HepG2 (cell line): ENCODE measurements around the gene PLIN4. TPM values are rescaled to one million over a fixed set of nuclear protein-coding genes. Genes with fewer than 3 reads are reported as not detected.

Experiments used
- CENPT ChIP-seq: sonication (generic); formaldehyde crosslinking; IDR thresholded peaks from 2 replicates; pipeline ENCODE4 v1.8.0; 2022; ENCODE audit warnings: low read depth, mild to moderate bottlenecking, moderate library complexity, missing genetic modification reagents
- DMAP1 ChIP-seq: IDR thresholded peaks from 2 replicates; pipeline ENCODE4 v1.6.1; 2016
- HOXA7 ChIP-seq: sonication (generic); formaldehyde crosslinking; IDR thresholded peaks from 2 replicates; pipeline ENCODE4 v1.8.1; 2022; ENCODE audit warnings: mild to moderate bottlenecking, missing genetic modification reagents, moderate library complexity
- JUND ChIP-seq: sonication (generic); formaldehyde crosslinking; IDR thresholded peaks from 2 replicates; pipeline ENCODE4 v1.8.0; 2022; ENCODE audit warnings: mild to moderate bottlenecking, missing genetic modification reagents
- KDM2A ChIP-seq: sonication (generic); formaldehyde crosslinking; IDR thresholded peaks from 2 replicates; pipeline ENCODE4 v1.4.0; 2020; ENCODE audit warnings: low read depth, missing genetic modification reagents, borderline replicate concordance
- MED1 ChIP-seq: sonication (generic); formaldehyde crosslinking; IDR thresholded peaks from 2 replicates; pipeline ENCODE4 v1.4.0; 2020; ENCODE audit warnings: missing genetic modification reagents
- MIER3 ChIP-seq: IDR thresholded peaks from 2 replicates; pipeline ENCODE4 v1.6.1; 2016; ENCODE audit warnings: missing compliant biosample characterization, borderline replicate concordance
- MTF2 ChIP-seq: sonication (generic); formaldehyde crosslinking; IDR thresholded peaks from 2 replicates; pipeline ENCODE4 v1.5.0; 2020; ENCODE audit warnings: missing genetic modification reagents, borderline replicate concordance
- NONO ChIP-seq, 2 experiments: fragments of 450-650 bp in 1 of 2; sonication (generic) in 1 of 2; formaldehyde crosslinking in 1 of 2; IDR thresholded peaks in 1 of 2; conservative IDR thresholded peaks in 1 of 2; 2 replicates each; pipeline versions ENCODE4 v1.6.1 to v1.8.0; 2017 to 2022; ENCODE audit warnings: mild to moderate bottlenecking in 1 of 2, missing genetic modification reagents in 1 of 2, moderate library complexity in 1 of 2
- PHF8 ChIP-seq: sonication (generic); formaldehyde crosslinking; IDR thresholded peaks from 2 replicates; pipeline ENCODE4 v1.5.0; 2020; ENCODE audit warnings: missing genetic modification reagents
- SIN3A ChIP-seq: IDR thresholded peaks from 2 replicates; pipeline ENCODE4 v1.6.1; 2011; ENCODE audit warnings: low read depth, mild to moderate bottlenecking, control low read depth, low read length, borderline replicate concordance
- TAF1 ChIP-seq: sonication (generic); formaldehyde crosslinking; IDR thresholded peaks from 2 replicates; pipeline ENCODE4 v1.4.0; 2020; ENCODE audit warnings: missing genetic modification reagents
- ZFX ChIP-seq: sonication (generic); formaldehyde crosslinking; IDR thresholded peaks from 2 replicates; pipeline ENCODE4 v1.4.0; 2020; ENCODE audit warnings: mild to moderate bottlenecking, low read depth, missing genetic modification reagents, moderate library complexity
- ZKSCAN8 ChIP-seq: IDR thresholded peaks from 2 replicates; pipeline ENCODE4 v1.6.1; 2016; ENCODE audit warnings: borderline replicate concordance, missing genetic modification reagents, missing compliant biosample characterization
- ZNF382 ChIP-seq: sonication (generic); formaldehyde crosslinking; IDR thresholded peaks from 2 replicates; pipeline ENCODE4 v1.5.0; 2020; ENCODE audit warnings: missing genetic modification reagents, mild to moderate bottlenecking, borderline replicate concordance
- ZNF616 ChIP-seq: sonication (generic); formaldehyde crosslinking; IDR thresholded peaks from 2 replicates; pipeline ENCODE4 v1.5.0; 2020; ENCODE audit warnings: low read depth, mild to moderate bottlenecking, missing genetic modification reagents
- polyA plus RNA-seq, 8 experiments: library from polyadenylated mRNA; depleted of rRNA in 3 of 8; stranded (reverse) in 7 of 8; unstranded in 1 of 8; fragments of >200 nt; fragmentation: Illumina TruSeq in 4 of 8; extraction: Trizol in 4 of 8; gene quantifications; 2 replicates each; pipeline versions ENCODE4 v1.2.1 to v1.2.3, GENCODE V29; 2011 to 2016; ENCODE audit warnings: low read depth in 4 of 8, missing spikeins in 1 of 8, mixed read lengths in 1 of 8; ENCODE audit not compliant: insufficient read depth in 1 of 8
- total RNA-seq, 5 experiments: library from RNA; depleted of rRNA; stranded (reverse); fragments of >200 nt; fragmentation: Illumina TruSeq; extraction: Trizol; gene quantifications; 2 replicates each; pipeline ENCODE4 v1.2.3, GENCODE V29; 2016; ENCODE audit warnings: low read depth in 1 of 5
- TF ChIP-seq, protein P1 (sequence below): sonication (generic); formaldehyde crosslinking; conservative IDR thresholded peaks from 2 replicates; pipeline ENCODE4 v1.8.0; 2022; ENCODE audit warnings: mild to moderate bottlenecking, moderate library complexity, missing genetic modification reagents
- TF ChIP-seq, protein P2 (sequence below): sonication (generic); formaldehyde crosslinking; IDR thresholded peaks from 2 replicates; pipeline ENCODE4 v1.8.1; 2023; ENCODE audit warnings: mild to moderate bottlenecking, missing genetic modification reagents
- TF ChIP-seq, protein P3 (sequence below): sonication (generic); formaldehyde crosslinking; IDR thresholded peaks from 2 replicates; pipeline ENCODE4 v1.5.1; 2020; ENCODE audit warnings: mild to moderate bottlenecking, moderate library complexity, missing genetic modification reagents
- TF ChIP-seq, protein P4 (sequence below): sonication (generic); formaldehyde crosslinking; IDR thresholded peaks from 2 replicates; pipeline ENCODE4 v1.5.0; 2020; ENCODE audit warnings: mild to moderate bottlenecking, missing genetic modification reagents, borderline replicate concordance

Gene PLIN4
- total and polyA plus RNA-seq, 2 of the 13 experiments (the other 11 are each of a cell fraction or from before 2014, with no cell fraction given), result 1.1 to 1.3 TPM

DNA sequence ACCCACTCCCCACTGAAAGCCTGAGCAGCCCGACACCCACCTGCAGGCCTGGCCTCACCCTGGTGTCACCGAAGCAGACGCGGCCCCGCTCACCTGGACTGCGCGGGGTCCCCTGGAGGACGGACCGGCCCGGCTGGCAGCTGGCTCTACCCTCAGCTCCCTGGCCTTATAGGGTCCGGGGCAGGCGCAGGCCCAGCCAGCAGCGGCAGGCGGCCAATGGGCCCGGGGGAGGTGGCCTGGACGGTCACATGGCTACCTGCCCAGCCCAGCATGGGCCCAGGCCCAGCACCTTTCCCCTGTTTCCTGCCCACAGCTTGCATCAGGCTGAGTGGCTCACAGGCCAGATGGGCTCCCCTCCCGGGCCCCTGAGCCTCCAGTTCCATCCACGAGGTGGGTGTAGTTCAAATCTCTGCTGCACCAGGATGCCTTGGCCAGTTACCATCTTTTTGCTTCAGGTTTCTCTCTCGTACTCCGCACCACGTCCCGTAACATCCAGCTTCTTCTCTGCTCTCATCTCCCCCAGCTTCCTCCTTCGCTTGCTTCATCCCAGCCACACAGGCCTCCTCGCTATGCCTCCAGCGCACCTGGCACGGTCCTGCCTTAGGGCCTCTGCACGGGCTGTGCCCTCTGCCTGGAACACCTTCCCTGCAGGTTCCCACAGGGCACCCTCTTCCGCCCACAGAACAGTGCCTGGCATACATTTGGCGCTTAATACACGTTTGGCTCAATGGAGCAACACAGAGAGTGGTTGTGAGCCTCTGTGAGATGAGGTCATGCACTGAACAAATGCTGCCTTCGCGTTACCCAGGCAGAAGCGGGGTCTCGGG is at the start of gene PLIN4 (continued):
- TF ChIP-seq, protein P1, sequence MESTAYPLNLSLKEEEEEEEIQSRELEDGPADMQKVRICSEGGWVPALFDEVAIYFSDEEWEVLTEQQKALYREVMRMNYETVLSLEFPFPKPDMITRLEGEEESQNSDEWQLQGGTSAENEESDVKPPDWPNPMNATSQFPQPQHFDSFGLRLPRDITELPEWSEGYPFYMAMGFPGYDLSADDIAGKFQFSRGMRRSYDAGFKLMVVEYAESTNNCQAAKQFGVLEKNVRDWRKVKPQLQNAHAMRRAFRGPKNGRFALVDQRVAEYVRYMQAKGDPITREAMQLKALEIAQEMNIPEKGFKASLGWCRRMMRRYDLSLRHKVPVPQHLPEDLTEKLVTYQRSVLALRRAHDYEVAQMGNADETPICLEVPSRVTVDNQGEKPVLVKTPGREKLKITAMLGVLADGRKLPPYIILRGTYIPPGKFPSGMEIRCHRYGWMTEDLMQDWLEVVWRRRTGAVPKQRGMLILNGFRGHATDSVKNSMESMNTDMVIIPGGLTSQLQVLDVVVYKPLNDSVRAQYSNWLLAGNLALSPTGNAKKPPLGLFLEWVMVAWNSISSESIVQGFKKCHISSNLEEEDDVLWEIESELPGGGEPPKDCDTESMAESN (CRISPR knock-in tag), result 0 out of 2 replicates have a peak, but pooled peaks have one; percentile 51
- TF ChIP-seq TAF1 (0 out of 2 replicates have a peak, but pooled peaks have one; percentile 47), SIN3A (peak; percentile 51; the same call in 1 of the 2 replicates), MIER3 (0 out of 2 replicates have a peak, but pooled peaks have one; percentile 25), MTF2 (CRISPR knock-in tag) (no peak), ZNF616 (0 out of 2 replicates have a peak, but pooled peaks have one; percentile 59), DMAP1 (CRISPR knock-in tag) (peak; percentile 35; the same call in 1 of the 2 replicates), KDM2A (CRISPR knock-in tag) (peak; percentile 55; the same call in 1 of the 2 replicates), CENPT (CRISPR knock-in tag) (peak; percentile 85; the same call in 1 of the 2 replicates), ZFX (CRISPR knock-in tag) (peak; percentile 85), NONO (IDR thresholded peaks at IDR 0.05) (no peak), NONO (CRISPR knock-in tag; conservative IDR thresholded peaks at IDR 0.05) (peak; percentile 49; the same call in 1 of the 2 replicates), PHF8 (peak; percentile 40; the same call in 1 of the 2 replicates), ZNF382 (no peak), ZKSCAN8 (peak; percentile 85), MED1 (CRISPR knock-in tag) (peak; percentile 60; the same call in 1 of the 2 replicates), JUND (no peak), HOXA7 (no peak)
- TF ChIP-seq, protein P2, sequence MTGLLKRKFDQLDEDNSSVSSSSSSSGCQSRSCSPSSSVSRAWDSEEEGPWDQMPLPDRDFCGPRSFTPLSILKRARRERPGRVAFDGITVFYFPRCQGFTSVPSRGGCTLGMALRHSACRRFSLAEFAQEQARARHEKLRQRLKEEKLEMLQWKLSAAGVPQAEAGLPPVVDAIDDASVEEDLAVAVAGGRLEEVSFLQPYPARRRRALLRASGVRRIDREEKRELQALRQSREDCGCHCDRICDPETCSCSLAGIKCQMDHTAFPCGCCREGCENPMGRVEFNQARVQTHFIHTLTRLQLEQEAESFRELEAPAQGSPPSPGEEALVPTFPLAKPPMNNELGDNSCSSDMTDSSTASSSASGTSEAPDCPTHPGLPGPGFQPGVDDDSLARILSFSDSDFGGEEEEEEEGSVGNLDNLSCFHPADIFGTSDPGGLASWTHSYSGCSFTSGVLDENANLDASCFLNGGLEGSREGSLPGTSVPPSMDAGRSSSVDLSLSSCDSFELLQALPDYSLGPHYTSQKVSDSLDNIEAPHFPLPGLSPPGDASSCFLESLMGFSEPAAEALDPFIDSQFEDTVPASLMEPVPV (CRISPR knock-in tag), result peak; percentile 41; the same call in 1 of the 2 replicates
- TF ChIP-seq, protein P3, sequence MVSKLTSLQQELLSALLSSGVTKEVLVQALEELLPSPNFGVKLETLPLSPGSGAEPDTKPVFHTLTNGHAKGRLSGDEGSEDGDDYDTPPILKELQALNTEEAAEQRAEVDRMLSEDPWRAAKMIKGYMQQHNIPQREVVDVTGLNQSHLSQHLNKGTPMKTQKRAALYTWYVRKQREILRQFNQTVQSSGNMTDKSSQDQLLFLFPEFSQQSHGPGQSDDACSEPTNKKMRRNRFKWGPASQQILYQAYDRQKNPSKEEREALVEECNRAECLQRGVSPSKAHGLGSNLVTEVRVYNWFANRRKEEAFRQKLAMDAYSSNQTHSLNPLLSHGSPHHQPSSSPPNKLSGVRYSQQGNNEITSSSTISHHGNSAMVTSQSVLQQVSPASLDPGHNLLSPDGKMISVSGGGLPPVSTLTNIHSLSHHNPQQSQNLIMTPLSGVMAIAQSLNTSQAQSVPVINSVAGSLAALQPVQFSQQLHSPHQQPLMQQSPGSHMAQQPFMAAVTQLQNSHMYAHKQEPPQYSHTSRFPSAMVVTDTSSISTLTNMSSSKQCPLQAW (CRISPR knock-in tag), result no peak
- TF ChIP-seq, protein P4, sequence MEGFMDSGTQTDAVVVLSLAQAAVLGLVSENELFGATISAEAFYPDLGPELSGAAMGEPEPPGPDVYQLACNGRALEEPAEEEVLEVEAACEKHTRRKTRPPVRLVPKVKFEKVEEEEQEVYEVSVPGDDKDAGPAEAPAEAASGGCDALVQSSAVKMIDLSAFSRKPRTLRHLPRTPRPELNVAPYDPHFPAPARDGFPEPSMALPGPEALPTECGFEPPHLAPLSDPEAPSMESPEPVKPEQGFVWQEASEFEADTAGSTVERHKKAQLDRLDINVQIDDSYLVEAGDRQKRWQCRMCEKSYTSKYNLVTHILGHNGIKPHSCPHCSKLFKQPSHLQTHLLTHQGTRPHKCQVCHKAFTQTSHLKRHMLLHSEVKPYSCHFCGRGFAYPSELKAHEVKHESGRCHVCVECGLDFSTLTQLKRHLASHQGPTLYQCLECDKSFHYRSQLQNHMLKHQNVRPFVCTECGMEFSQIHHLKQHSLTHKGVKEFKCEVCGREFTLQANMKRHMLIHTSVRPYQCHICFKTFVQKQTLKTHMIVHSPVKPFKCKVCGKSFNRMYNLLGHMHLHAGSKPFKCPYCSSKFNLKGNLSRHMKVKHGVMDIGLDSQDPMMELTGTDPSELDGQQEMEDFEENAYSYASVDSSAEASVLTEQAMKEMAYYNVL (CRISPR knock-in tag), result 0 out of 2 replicates have a peak, but pooled peaks have one; percentile 4
